ENCODE data around the gene CHST15.
A peak's percentile ranks its signal among the peaks of the same experiment; 100 is the strongest.
"Not testable (repeated sequence)": the region's sequence is repeated elsewhere in the genome, so short reads cannot be mapped to it uniquely, and the experiment has no call there.

The CHST15 gene

GRCh38 chr10:124101351-124101750 is 8.0 kb upstream of the CHST15 start:
- no peak for TF ChIP-seq CTCF (IDR thresholded peaks at IDR 0.05; ENCODE audit: low read depth, low read length)
- no peak for DNase-seq (ENCODE audit: low read depth, low spot score)
- in situ Hi-C loops (cut with HindIII; ENCODE audit: low sequenced_read_pairs): no loop called here

GRCh38 chr10:124100651-124101050 is 7.3 kb upstream of the CHST15 start:
- H3K4me3 ChIP-seq (ENCODE audit: low read depth, low read length); in situ Hi-C loops (cut with HindIII; ENCODE audit: low sequenced_read_pairs): not testable (repeated sequence)
- DNase-seq (ENCODE audit: low read depth, low spot score): peak; percentile 51

More at GRCh38 chr10:124101351-124101750, 8.0 kb upstream of the CHST15 start:
- no peak overlapping the region for H3K4me3 ChIP-seq (ENCODE audit: low read depth, low read length)

- DNase-seq (ENCODE audit: low read depth, low spot score): no peak
- in situ Hi-C loops (cut with HindIII; ENCODE audit: low sequenced_read_pairs): no loop called here
Observed at GRCh38 chr10:124100124-124100523, 6.7 kb upstream of the CHST15 start.

GRCh38 chr10:124099604-124100003 is 6.2 kb upstream of the CHST15 start:
- in situ Hi-C loops (cut with HindIII; ENCODE audit: low sequenced_read_pairs): no loop called here
- no peak for DNase-seq (ENCODE audit: low read depth, low spot score)
- no peak overlapping the region for H3K4me3 ChIP-seq (ENCODE audit: low read depth, low read length)
- no peak for TF ChIP-seq CTCF (IDR thresholded peaks at IDR 0.05; ENCODE audit: low read depth, low read length)

More at GRCh38 chr10:124100124-124100523, 6.7 kb upstream of the CHST15 start:
- no peak for TF ChIP-seq CTCF (IDR thresholded peaks at IDR 0.05; ENCODE audit: low read depth, low read length)
- no peak overlapping the region for H3K4me3 ChIP-seq (ENCODE audit: low read depth, low read length)

- in situ Hi-C loops (cut with HindIII; ENCODE audit: low sequenced_read_pairs): no loop called here
Observed at GRCh38 chr10:124098575-124098974, 5.2 kb upstream of the CHST15 start.

GRCh38 chr10:124097883-124098282 is 4.5 kb upstream of the CHST15 start:
- in situ Hi-C loops (cut with HindIII; ENCODE audit: low sequenced_read_pairs): no loop called here
- no peak overlapping the region for H3K4me3 ChIP-seq (ENCODE audit: low read depth, low read length)
- DNase-seq (ENCODE audit: low read depth, low spot score): no peak
- no peak for TF ChIP-seq CTCF (IDR thresholded peaks at IDR 0.05; ENCODE audit: low read depth, low read length)

More at GRCh38 chr10:124098575-124098974, 5.2 kb upstream of the CHST15 start:
- TF ChIP-seq CTCF (IDR thresholded peaks at IDR 0.05; ENCODE audit: low read depth, low read length): no peak
- no peak overlapping the region for H3K4me3 ChIP-seq (ENCODE audit: low read depth, low read length)
- DNase-seq (ENCODE audit: low read depth, low spot score): no peak

- in situ Hi-C loops (cut with HindIII; ENCODE audit: low sequenced_read_pairs): no loop called here
- no peak for TF ChIP-seq CTCF (IDR thresholded peaks at IDR 0.05; ENCODE audit: low read depth, low read length)
- DNase-seq (ENCODE audit: low read depth, low spot score): no peak
- no peak overlapping the region for H3K4me3 ChIP-seq (ENCODE audit: low read depth, low read length)
Observed at GRCh38 chr10:124096494-124096893, 3.1 kb upstream of the CHST15 start.

GRCh38 chr10:124095801-124096200 is 2.4 kb upstream of the CHST15 start:
- DNase-seq (ENCODE audit: low read depth, low spot score); in situ Hi-C loops (cut with HindIII; ENCODE audit: low sequenced_read_pairs); H3K4me3 ChIP-seq (ENCODE audit: low read depth, low read length): not testable (repeated sequence)

Measured in astrocyte of the spinal cord (primary cell).